T-helper 1 cell treated with Interleukin-12 subunit alpha and Interleukin-12 subunit beta and Interleukin-4 antibody, amounts not matched to agents 30 ng/mL and 1 ng/mL, for 36 hours (primary cell): Measurements from ENCODE around the gene CHRNA1. TPM values are rescaled to one million over a fixed set of nuclear protein-coding genes. Genes with fewer than 3 reads are reported as not detected.

Experiments used
- intact Hi-C: fragments of 100-400 bp; cut with micrococcal nuclease; formaldehyde crosslinking; loops from one replicate; pipeline ENCODE4 v1.15.1; 2024
- total RNA-seq: library from RNA; stranded (reverse); gene quantifications from 2 replicates; pipeline ENCODE4 v1.2.3, GENCODE V29; 2022

CHRNA1 gene
- total RNA-seq, 1 donor from 2014 or later, result not detected

DNA sequence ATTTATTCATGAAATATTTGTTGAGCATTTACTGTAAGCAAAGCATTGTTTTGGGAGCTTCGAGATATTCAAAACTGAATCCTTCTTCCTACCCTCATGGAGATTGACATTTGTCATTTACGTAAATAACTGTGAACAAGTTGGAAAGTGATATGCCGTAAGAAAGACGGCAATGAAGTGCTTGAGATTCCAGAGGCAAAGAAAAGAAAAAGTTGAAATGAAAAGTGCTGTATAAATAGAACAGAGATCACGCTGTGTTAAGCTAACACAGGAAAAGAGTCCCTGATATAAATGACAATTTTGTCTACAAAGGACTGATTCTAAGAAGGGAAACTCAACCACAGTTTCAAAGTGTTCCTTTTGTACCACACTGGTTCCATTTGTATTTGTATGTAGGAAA is 1.8 kb downstream of the CHRNA1 start:
- intact Hi-C loops, result no loop called here

- intact Hi-C loops, result no loop called here
Observed at GRCh38 chr2:174761837-174762236, 2.4 kb downstream of the CHRNA1 start.

DNA sequence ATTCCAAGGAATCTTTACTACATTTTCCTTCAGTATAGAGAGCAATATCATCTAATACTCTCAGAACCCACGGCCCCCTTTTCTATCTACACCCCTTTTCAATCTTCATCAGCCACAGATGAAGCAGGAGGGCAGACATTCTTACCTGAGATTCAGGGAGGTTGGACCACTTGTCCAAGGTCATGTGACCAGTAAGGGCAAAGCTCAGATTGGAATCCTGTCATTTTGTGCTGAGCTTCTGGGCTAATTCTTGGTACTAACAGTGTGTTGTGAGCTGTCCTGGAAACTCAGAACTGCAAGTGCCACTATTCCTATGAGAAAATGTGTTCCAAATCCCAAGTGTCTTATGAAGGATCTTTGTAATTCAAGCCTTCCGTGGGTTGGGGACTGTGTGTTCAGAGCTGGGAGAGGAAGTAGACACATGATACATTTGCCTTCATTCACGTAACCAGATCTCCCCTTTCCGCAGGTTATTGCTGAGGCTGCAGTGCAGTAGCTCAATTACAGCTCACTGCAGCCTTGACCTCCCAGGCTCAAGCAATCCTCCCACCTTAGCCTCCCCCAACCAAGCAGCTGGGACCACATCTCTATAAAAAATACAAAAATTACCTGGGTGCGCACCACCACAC is 3.3 kb downstream of the CHRNA1 start:
- intact Hi-C loops, result no loop called here

- intact Hi-C loops, result no loop called here
Observed at GRCh38 chr2:174759381-174760065, 4.7 kb downstream of the CHRNA1 start.

GRCh38 chr2:174756743-174757142 is 7.5 kb downstream of the CHRNA1 start:
- intact Hi-C loops, result no loop called here

GRCh38 chr2:174753038-174753633 is 11.1 kb downstream of the CHRNA1 start:
- intact Hi-C loops, result loop anchor here (5.0 kb wide), 3 partner anchors 156 to 529 kb away; partner anchors contain the start of genes ATP5MC3 and WIPF1

GRCh38 chr2:174752403-174753037 is 11.8 kb downstream of the CHRNA1 start:
- intact Hi-C loops, result loop anchor here (1.0 to 5.0 kb wide), 5 partner anchors 26 to 530 kb away; partner anchors contain the start of genes ATF2, ATP5MC3 and WIPF1

DNA sequence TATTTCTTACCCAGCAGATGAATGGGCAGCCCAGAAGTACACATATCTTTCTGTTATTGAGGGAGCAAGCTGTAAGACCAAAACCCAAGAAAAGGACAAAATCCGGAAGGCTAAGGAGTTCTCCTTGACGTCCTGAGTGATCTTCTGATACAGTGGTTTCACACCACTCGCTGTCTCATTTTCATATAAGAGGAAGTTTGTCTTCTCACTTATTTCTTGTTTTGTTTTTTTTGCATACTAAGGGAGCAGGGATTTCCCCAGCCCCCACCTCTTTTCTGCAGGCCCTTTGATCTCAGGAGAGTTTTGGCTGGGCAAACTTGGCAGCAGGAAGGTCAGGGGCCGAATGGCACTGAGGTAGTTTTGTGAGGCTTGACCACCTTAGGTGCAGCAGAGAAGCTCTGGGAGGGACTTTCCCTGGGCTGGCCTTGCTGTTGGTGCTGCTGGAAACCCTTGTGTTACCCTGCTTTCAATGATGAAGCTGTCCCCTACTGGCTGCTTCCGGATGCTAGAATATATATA is 13.3 kb downstream of the CHRNA1 start:
- intact Hi-C loops, result loop anchor here (2.0 to 5.0 kb wide), 4 partner anchors 84 to 531 kb away; partner anchors contain the start of genes ATP5MC3 and WIPF1

DNA sequence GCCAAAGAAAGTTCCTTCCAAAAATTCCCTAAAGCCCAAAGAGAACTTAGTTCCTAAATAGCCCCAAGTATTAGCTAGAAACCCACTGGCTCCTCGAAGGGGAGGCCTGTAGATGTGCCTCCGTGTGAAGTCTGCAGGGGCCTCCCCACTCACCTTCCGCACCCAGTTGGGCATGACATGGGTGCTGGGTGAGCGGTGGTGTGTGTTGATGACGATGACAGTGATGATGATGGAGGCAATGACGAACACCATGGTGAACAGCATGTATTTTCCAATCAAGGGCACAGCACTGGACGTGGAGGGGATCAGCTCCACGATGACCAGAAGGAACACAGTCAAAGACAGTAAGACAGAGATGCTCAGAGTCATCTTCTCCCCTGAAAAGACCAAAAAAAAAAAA is 14.5 kb downstream of the CHRNA1 start:
- intact Hi-C loops, result loop anchor here (1.0 to 5.0 kb wide), 12 partner anchors 19 to 533 kb away; partner anchors contain the start of genes ATP5MC3, CHN1 and WIPF1

GRCh38 chr2:174748948-174749347 is 15.3 kb downstream of the CHRNA1 start:
- intact Hi-C loops, result loop anchor here (1.0 to 5.0 kb wide), 9 partner anchors 19 to 417 kb away; partner anchors contain the start of gene CHN1

DNA sequence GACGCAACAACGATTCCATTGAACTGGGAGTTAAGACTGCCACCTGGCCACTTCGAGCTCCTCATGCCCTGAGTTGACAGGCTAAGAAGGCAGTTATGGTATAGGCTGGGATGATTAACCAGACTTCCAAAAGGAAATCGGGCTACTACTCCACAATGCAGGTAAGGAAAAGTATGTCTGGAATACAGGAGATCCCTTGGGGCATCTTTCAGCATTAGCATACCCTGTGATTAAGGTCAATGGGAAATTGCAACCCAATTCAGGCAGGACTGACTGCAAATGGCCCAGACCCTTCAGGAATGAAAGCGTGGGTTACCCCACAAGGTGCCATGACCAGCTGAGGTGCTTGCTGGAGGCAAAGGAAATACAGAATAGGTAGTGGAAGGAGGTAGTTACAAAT is 19.1 kb downstream of the CHRNA1 start:
- intact Hi-C loops, result loop anchor here (5.0 kb wide), 1 partner anchor 157 kb away; no protein-coding TSS in a partner anchor

GRCh38 chr2:174744111-174744510 is 20.2 kb downstream of the CHRNA1 start:
- intact Hi-C loops, result no loop called here

- intact Hi-C loops, result no loop called here
Observed at GRCh38 chr2:174740721-174741120, 23.6 kb downstream of the CHRNA1 start.

- intact Hi-C loops, result no loop called here
Observed at GRCh38 chr2:174738841-174739240, 25.4 kb downstream of the CHRNA1 start.

GRCh38 chr2:174731546-174731945 is 32.7 kb downstream of the CHRNA1 start:
- intact Hi-C loops, result loop anchor here (2.0 kb wide), 1 partner anchor 15 kb away; no protein-coding TSS in a partner anchor

GRCh38 chr2:174730698-174731018 is 33.6 kb downstream of the CHRNA1 start:
- intact Hi-C loops, result loop anchor here (1.0 to 2.0 kb wide), 3 partner anchors 14 to 30 kb away; no protein-coding TSS in a partner anchor

GRCh38 chr2:174729797-174730697 is 34.2 kb downstream of the CHRNA1 start:
- intact Hi-C loops, result loop anchor here (1.0 to 2.0 kb wide), 3 partner anchors 13 to 30 kb away; no protein-coding TSS in a partner anchor

DNA sequence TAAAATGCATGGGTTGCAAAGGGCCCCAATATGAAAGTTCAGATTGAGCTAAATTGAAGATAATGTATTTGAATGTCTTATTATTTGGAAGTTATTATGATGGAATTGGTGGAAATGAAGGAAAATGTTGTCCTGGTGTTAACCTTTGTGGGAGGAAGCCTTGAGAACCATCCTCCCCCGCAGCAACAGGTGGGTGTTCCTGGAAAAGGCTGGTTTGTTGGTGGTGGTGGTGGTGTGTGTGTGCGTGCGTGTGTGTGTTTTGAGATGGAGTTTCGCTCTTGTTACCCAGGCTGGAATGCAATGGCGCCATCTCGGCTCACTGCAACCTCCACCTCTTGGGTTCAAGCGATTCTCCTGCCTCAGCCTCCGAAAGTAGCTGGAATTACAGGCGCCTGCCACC is 36.2 kb downstream of the CHRNA1 start:
- intact Hi-C loops, result no loop called here

GRCh38 chr2:174726212-174726611 is 38.1 kb downstream of the CHRNA1 start:
- intact Hi-C loops, result no loop called here

DNA sequence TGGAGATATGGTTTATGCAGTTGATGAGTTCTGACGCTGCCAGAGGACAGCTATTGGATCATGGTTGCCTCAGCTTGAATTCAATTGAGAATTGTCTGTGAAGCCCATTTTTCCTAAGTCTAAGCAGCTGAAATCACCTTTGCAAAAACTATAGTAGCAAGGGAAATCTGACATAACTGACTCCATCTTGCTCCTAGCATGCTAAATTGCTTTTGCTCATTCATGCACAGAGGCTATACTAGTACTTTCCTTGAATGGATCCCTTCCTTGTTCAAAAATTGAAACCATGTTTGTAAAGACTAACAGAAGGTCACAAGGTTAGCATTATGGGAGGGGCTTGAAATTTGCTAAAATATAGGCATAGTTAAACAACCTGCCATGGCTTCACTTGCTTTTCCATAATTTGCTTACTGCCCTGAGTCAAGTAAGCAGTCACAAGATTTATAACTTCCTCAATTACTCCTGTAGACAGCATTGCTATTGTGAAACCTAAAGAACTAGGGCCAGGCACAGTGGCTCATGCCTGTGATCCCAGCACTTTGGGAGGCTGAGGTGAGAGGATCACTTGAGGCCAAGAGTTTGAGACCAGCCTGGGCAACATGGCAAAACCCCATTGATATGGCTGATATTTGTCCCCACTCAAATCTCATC is 41.2 kb downstream of the CHRNA1 start:
- intact Hi-C loops, result no loop called here
